Loucy (cell line): ENCODE data around the gene TSPAN17.

Experiments
- CTCF ChIP-seq: fragments of 200-600 bp; sonication (generic); conservative IDR thresholded peaks from 2 replicates; pipeline ENCODE4 v1.5.1; 2014; ENCODE audit warnings: mild to moderate bottlenecking, antibody characterized with exemption, low read length
- EZH2phosphoT487 ChIP-seq: fragments of 200-600 bp; IDR thresholded peaks from 2 replicates; pipeline ENCODE4 v1.6.1; 2018; ENCODE audit warnings: antibody characterized with exemption, mild to moderate bottlenecking, moderate library complexity, borderline replicate concordance

DNA sequence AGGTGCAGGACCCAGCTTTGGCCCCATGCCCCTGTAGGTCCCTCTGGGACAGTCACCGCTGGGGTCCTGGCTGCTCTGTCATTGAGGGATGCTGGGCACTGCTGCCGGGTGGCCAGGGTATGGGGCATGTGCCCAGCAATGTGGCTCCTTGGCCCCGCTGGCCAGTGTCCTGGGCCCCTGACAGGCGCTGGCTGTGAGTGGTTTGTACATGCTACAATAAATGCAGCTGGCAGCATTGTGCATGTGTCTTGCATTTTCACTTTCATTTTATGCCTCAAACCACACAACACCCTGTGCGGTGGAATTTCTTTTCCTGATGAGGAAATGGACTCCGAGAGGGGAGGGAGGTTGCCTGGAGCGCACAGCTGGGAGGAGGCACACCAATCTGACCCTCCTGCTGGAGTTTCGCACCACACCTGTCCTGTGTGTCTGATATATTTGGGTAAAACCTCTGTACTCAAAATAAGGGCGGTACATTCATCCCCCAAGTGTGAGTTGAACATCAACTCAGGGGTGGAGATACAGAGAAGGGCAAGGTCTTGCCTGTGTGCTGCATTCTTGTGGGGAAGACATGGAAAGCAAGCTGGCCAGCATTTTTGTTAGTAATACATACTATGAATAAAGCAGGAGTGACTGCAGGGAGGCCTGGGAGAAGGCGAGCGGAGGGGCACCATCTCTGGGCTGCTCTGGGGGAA lies 11.7 kb downstream of the TSPAN17 start:
- TF ChIP-seq CTCF (no peak), EZH2phosphoT487 (no peak)
